GM08714 (cell line): ENCODE results near the gene RNF126.
"Not testable (repeated sequence)": the region's sequence is repeated elsewhere in the genome, so short reads cannot be mapped to it uniquely, and the experiment has no call there.

Source experiments
- H3K4me3 ChIP-seq: fragments of 200-500 bp; sonication (Bioruptor generic); 2 replicates; pipeline ENCODE4 v1.5.1; 2014; ENCODE audit warnings: mild to moderate bottlenecking, low read length, inconsistent platforms
- ZNF274 ChIP-seq: IDR thresholded peaks from 2 replicates; pipeline ENCODE4 v1.6.1; 2012; ENCODE audit warnings: mild to moderate bottlenecking, low read depth, low read length

The RNF126 gene

GRCh38 chr19:624433-625109 is 38.4 kb downstream of the RNF126 start:
- TF ChIP-seq ZNF274: no peak
- no peak overlapping the region for H3K4me3 ChIP-seq

DNA sequence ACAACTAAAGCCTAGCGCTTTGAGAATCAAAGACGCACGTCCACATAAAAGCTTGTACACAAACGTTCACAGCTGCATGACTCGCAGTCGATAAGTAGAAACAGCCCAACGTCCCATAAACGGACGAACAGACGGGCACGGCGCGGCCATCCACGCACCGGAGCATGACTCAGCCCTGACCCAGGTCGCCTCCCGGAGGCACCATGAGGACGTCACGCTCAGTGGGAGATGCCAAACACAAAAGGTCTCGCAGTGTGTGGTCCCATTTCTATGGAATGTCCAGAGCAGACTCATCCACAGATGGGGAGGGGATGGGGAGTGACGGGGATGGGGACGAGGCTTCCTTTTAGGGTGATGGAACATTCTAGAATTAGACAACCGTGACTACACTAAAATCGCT is 39.0 kb downstream of the RNF126 start:
- TF ChIP-seq ZNF274: no peak
- no peak overlapping the region for H3K4me3 ChIP-seq

GRCh38 chr19:623175-623916 is 39.7 kb downstream of the RNF126 start:
- TF ChIP-seq ZNF274: no peak

GRCh38 chr19:622666-623065 is 40.3 kb downstream of the RNF126 start:
- no peak overlapping the region for H3K4me3 ChIP-seq
- no peak for TF ChIP-seq ZNF274

More at GRCh38 chr19:623175-623916, 39.7 kb downstream of the RNF126 start:
- no peak overlapping the region for H3K4me3 ChIP-seq

GRCh38 chr19:621819-622218 is 41.2 kb downstream of the RNF126 start:
- no peak for TF ChIP-seq ZNF274
- no peak overlapping the region for H3K4me3 ChIP-seq

DNA sequence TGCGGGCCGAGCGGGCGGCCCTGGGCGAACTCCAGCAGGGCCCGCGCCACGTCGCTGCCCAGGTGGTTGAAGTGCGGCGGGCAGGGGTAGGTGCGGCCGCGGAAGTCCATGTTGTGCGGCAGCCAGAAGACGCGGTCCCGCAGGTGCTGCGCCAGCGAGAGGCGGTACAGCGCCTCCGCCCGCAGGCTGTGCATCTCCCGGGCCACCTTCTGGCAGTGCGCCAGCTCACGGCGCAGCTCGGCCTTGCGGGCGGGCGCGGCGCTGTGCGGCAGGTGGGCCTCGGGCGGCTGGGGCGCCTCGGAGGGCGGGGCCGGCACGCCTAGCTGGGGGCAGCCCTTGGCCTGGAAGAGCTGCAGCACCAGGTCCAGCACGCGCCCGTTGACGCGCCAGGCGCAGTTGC is 41.8 kb downstream of the RNF126 start:
- not testable (repeated sequence) for H3K4me3 ChIP-seq

DNA sequence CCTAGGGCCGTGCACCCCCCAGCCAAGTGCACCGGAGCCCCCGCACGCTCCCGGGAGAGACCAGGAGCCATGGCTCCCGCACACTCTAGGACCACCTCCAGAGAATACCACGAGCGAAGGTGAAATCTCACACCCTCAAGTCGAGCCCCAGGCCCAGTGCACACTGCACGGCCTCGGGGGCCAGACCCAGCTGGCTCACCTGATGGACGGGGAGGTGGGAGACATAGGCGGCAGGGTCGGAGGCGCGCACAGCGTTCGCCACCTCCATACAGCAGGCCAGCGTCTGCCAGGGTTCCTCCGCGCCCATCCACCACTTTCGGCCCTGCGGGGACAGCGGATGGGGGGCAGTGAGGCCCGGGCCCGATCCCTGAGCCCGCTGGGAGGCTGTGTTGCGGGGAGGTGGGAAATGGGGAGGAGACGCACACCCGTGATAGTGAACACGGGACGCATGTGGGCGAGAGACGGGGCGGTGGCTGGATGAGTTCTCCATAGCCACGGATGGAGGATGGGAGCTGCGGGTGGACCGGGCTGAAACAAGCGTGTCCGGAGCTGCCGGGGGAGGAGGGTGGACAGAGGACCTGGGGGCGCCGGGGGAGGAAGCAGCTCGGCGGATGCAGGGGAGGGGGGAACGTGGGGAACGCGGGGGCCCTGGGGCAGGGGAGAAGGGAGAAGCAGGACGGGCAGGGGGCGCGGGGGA is 42.7 kb downstream of the RNF126 start:
- TF ChIP-seq ZNF274: no peak
- no peak overlapping the region for H3K4me3 ChIP-seq

- H3K4me3 ChIP-seq: no peak overlapping the region
- no peak for TF ChIP-seq ZNF274
Observed at GRCh38 chr19:619286-620002, 43.6 kb downstream of the RNF126 start.

GRCh38 chr19:618674-619285 is 44.2 kb downstream of the RNF126 start:
- TF ChIP-seq ZNF274: no peak

DNA sequence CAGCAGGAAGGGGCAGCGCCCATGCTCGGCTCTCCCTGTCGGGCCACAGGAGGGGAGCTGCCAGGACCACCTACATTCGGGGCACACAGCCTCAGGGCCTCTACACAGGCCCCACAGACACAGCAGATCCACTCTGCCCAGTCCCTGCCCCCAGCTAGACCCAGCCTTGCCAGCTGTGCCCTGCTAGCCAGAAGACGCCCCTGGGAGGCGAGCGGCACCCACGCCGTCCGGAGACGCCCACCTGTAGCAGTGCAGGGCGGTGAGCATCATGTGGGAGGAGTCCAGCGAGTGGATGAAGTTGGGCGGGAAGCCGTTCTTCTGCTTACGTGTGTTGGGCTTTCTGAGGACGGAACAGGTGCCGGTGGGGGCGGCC is 44.8 kb downstream of the RNF126 start:
- H3K4me3 ChIP-seq: no peak overlapping the region
- no peak for TF ChIP-seq ZNF274

More at GRCh38 chr19:618674-619285, 44.2 kb downstream of the RNF126 start:
- no peak overlapping the region for H3K4me3 ChIP-seq

- H3K4me3 ChIP-seq: no peak overlapping the region
- TF ChIP-seq ZNF274: no peak
Observed at GRCh38 chr19:617551-618246, 45.3 kb downstream of the RNF126 start.

GRCh38 chr19:616747-617526 is 46.1 kb downstream of the RNF126 start:
- no peak overlapping the region for H3K4me3 ChIP-seq
- TF ChIP-seq ZNF274: no peak
